ENCODE data around the gene FGFBP2. TPM values are rescaled to one million over a fixed set of nuclear protein-coding genes. Genes with fewer than 3 reads are reported as not detected.

The FGFBP2 gene
- total and polyA plus RNA-seq, 2 donors from 2014 or later = 0.72 TPM; not detected in 1

DNA sequence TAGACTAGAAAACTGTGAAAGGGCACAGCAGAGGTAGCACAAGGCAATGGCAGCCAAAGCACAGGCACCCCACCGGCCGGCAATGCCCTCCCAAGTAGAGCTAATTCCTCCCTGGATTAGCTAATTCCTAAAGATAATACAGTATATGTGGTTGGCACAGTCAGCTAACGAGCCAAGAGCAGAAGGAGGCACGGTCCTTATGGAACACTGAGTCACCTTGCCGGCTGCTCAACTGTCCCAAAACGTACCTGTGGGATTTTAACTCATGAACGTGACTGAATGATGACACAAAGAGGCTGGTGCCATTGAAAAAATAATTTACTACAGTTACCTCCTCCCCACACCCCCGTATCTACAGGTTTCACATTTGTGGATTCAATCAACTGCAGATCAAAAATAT, 15.3 kb downstream of the FGFBP2 start:
- TF ChIP-seq, protein P1, sequence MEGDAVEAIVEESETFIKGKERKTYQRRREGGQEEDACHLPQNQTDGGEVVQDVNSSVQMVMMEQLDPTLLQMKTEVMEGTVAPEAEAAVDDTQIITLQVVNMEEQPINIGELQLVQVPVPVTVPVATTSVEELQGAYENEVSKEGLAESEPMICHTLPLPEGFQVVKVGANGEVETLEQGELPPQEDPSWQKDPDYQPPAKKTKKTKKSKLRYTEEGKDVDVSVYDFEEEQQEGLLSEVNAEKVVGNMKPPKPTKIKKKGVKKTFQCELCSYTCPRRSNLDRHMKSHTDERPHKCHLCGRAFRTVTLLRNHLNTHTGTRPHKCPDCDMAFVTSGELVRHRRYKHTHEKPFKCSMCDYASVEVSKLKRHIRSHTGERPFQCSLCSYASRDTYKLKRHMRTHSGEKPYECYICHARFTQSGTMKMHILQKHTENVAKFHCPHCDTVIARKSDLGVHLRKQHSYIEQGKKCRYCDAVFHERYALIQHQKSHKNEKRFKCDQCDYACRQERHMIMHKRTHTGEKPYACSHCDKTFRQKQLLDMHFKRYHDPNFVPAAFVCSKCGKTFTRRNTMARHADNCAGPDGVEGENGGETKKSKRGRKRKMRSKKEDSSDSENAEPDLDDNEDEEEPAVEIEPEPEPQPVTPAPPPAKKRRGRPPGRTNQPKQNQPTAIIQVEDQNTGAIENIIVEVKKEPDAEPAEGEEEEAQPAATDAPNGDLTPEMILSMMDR (IDR thresholded peaks at IDR 0.05; ENCODE audit: borderline replicate concordance, extremely low read depth, insufficient read depth) = no peak
- Histone ChIP-seq H3K9me3 (ENCODE audit: control insufficient read depth in 2 of 3, insufficient read depth in 1 of 3, low read length in 3 of 3) (no peaks in the 10 kb centered on the region), H3K27me3 (ENCODE audit: control insufficient read depth, insufficient read depth, low read length) (no peaks in the 10 kb centered on the region), H3K4me3 (ENCODE audit: low read length in 3 of 3) (no peak overlapping the region), H3K27ac (ENCODE audit: low read depth in 2 of 2, low read length in 2 of 2) (no peak overlapping the region), H3K4me1 (ENCODE audit: control insufficient read depth in 2 of 3, insufficient read depth in 2 of 3, low read depth in 1 of 3, low read length in 3 of 3) (no peaks in the 10 kb centered on the region), H3K9ac (ENCODE audit: low read length in 3 of 3) (no peak overlapping the region), H3K36me3 (ENCODE audit: control insufficient read depth in 2 of 3, insufficient read depth in 3 of 3, low read length in 3 of 3) (no peaks in the 10 kb centered on the region)
- intact Hi-C loops (cut with DNase I) = loop anchor here (5.0 kb wide), 1 partner anchor 70 kb away; no protein-coding TSS in a partner anchor
- DNase-seq (no peak), FAIRE-seq (no peak)

DNA sequence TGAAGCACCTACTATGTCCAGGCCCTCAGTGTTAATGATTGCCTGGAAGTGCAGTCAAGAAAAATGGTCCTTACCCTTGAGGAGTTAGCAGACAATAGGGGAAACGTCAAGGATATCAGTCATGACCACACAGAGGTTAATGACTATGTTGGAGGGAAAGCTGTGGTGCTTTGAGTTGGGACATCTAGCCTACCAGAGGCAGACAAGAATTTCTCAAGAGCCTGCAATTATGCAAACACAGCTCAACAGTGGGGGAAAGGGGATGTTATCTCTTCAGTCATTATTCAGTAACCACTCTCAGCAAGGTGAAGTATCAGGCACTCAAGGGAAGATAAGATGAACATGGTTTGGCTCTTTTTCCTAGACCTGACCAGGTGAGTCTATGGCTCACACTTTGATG, 17.5 kb downstream of the FGFBP2 start:
- Histone ChIP-seq H3K9me3 (ENCODE audit: control insufficient read depth in 2 of 3, insufficient read depth in 1 of 3, low read length in 3 of 3) (no peaks in the 10 kb centered on the region), H3K9ac (ENCODE audit: low read length in 3 of 3) (no peak overlapping the region), H3K4me3 (ENCODE audit: low read length in 3 of 3) (no peak overlapping the region), H3K36me3 (ENCODE audit: control insufficient read depth in 2 of 3, insufficient read depth in 3 of 3, low read length in 3 of 3) (no peaks in the 10 kb centered on the region), H3K4me1 (ENCODE audit: control insufficient read depth in 2 of 3, insufficient read depth in 2 of 3, low read depth in 1 of 3, low read length in 3 of 3) (no peaks in the 10 kb centered on the region), H3K27ac (ENCODE audit: low read depth in 2 of 2, low read length in 2 of 2) (no peak overlapping the region), H3K27me3 (ENCODE audit: control insufficient read depth, insufficient read depth, low read length) (no peaks in the 10 kb centered on the region)
- intact Hi-C loops (cut with DNase I) = loop anchor here (5.0 kb wide), 1 partner anchor 68 kb away; no protein-coding TSS in a partner anchor
- no peak for FAIRE-seq
- TF ChIP-seq, protein P1 (IDR thresholded peaks at IDR 0.05; ENCODE audit: borderline replicate concordance, extremely low read depth, insufficient read depth) = no peak
- no peak for DNase-seq

DNA sequence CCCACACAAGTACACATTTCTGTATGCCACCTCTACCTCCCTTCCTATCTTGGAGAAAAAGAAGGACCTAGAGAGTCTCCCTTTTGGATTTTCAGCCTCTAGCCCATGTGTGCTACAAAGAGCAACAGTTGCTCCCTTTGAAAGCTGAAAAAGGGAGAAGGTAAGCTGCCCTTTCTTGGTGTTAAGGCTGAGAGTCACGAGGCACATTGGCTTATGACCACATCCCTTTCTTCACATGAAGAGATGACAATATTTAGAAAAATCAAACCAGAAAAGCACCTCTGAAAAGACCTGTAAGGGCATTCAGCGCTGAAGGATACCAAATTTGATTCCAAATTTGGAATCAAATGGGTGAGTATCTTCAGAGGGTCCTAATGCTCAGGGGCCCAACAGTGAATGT, 18.1 kb downstream of the FGFBP2 start:
- DNase-seq (no peak), FAIRE-seq (no peak)
- H3K4me3 ChIP-seq (ENCODE audit: low read length in 3 of 3) = no peak overlapping the region
- H3K9ac ChIP-seq (ENCODE audit: low read length in 3 of 3) = no peak overlapping the region
- no peaks in the 10 kb centered on the region for H3K4me1 ChIP-seq (ENCODE audit: control insufficient read depth in 2 of 3, insufficient read depth in 2 of 3, low read depth in 1 of 3, low read length in 3 of 3)
- no peak overlapping the region for H3K27ac ChIP-seq (ENCODE audit: low read depth in 2 of 2, low read length in 2 of 2)
- TF ChIP-seq, protein P1 (IDR thresholded peaks at IDR 0.05; ENCODE audit: borderline replicate concordance, extremely low read depth, insufficient read depth) = no peak
- H3K27me3 ChIP-seq (ENCODE audit: control insufficient read depth, insufficient read depth, low read length) = no peaks in the 10 kb centered on the region
- intact Hi-C loops (cut with DNase I) = loop anchor here (5.0 kb wide), 1 partner anchor 68 kb away; no protein-coding TSS in a partner anchor
- H3K36me3 ChIP-seq (ENCODE audit: control insufficient read depth in 2 of 3, insufficient read depth in 3 of 3, low read length in 3 of 3) = no peaks in the 10 kb centered on the region
- H3K9me3 ChIP-seq (ENCODE audit: control insufficient read depth in 2 of 3, insufficient read depth in 1 of 3, low read length in 3 of 3) = no peaks in the 10 kb centered on the region

DNA sequence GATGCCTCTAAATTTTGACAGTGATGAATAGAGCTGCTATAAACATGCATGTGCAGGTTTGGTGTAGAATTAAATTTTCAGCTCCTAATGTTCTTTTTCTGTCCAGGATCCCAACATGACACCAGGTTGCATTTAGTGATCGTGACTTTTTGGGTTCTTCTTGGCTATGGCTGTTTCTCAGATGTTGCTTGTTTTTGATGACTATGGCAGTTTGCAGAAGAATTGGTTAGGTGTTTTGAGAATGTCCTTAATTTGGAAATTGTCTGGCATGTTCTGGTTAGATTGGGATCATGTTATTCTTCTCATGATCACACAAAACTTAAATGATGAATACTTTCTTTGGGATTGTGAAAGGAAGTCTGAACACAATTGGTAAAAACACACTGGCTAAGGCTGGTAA, 20.7 kb downstream of the FGFBP2 start:
- Histone ChIP-seq H3K9me3 (ENCODE audit: control insufficient read depth in 2 of 3, insufficient read depth in 1 of 3, low read length in 3 of 3) (no peaks in the 10 kb centered on the region), H3K36me3 (ENCODE audit: control insufficient read depth in 2 of 3, insufficient read depth in 3 of 3, low read length in 3 of 3) (no peaks in the 10 kb centered on the region), H3K27ac (ENCODE audit: low read depth in 2 of 2, low read length in 2 of 2) (no peak overlapping the region), H3K9ac (ENCODE audit: low read length in 3 of 3) (no peak overlapping the region), H3K27me3 (ENCODE audit: control insufficient read depth, insufficient read depth, low read length) (no peaks in the 10 kb centered on the region), H3K4me1 (ENCODE audit: control insufficient read depth in 2 of 3, insufficient read depth in 2 of 3, low read depth in 1 of 3, low read length in 3 of 3) (no peaks in the 10 kb centered on the region), H3K4me3 (ENCODE audit: low read length in 3 of 3) (no peak overlapping the region)
- no peak for DNase-seq
- TF ChIP-seq, protein P1 (IDR thresholded peaks at IDR 0.05; ENCODE audit: borderline replicate concordance, extremely low read depth, insufficient read depth) = no peak
- FAIRE-seq = no peak
- intact Hi-C loops (cut with DNase I) = no loop called here
